IMR-90 (cell line): Measurements from ENCODE around the gene DDHD1. TPM values are rescaled to one million over a fixed set of nuclear protein-coding genes. Genes with fewer than 3 reads are reported as not detected.

ENCODE experiments used
- ATAC-seq: fragments of 200-7000 bp; cut with Tn5 transposase; 2 replicates; pipeline ENCODE4 v1.9.1; 2020; ENCODE audit warnings: low read depth, mild to moderate bottlenecking, moderate library complexity
- BruUV-seq: library from RNA; stranded (reverse); fragments of 400-500 nt; replicated peaks from 2 replicates; lab custom pipeline; 2021; lab: Mats Ljungman, UMichigan
- CTCF ChIA-PET: fragments of 300-600 bp; formaldehyde crosslinking; extraction: SDS; loops from one replicate; lab custom pipeline; 2021; ENCODE audit warnings: antibody characterized with exemption; lab: Yijun Ruan, JAX
- POLR2A ChIA-PET: fragments of 300-600 bp; sonication (Branson Sonifier 250); formaldehyde crosslinking; loops from one replicate; lab custom pipeline; 2022; ENCODE audit warnings: antibody characterized with exemption; ENCODE audit not compliant: unreplicated experiment; lab: Charles Lee
- DNase-seq: peaks from one replicate; pipeline ENCODE4 v3.0.0; 2013
- H2AFZ ChIP-seq: replicated peaks from 2 replicates; pipeline ENCODE3; 2013; ENCODE audit warnings: low read length, mild to moderate bottlenecking; ENCODE audit not compliant: poor library complexity
- H2AK5ac ChIP-seq: 2 replicates; pipeline ENCODE4 v1.6.1; 2013; ENCODE audit warnings: low read depth, low read length, inconsistent platforms
- H2AK9ac ChIP-seq: replicated peaks from 2 replicates; pipeline ENCODE3; 2013; ENCODE audit warnings: mild to moderate bottlenecking, low read depth, low read length, moderate library complexity; ENCODE audit not compliant: poor library complexity
- H2BK120ac ChIP-seq: 2 replicates; pipeline ENCODE4 v1.6.1; 2013; ENCODE audit warnings: low read depth, low read length, inconsistent platforms
- H2BK15ac ChIP-seq: 3 replicates; pipeline ENCODE4 v1.6.1; 2013; ENCODE audit warnings: low read depth, low read length, inconsistent platforms
- H2BK20ac ChIP-seq: 2 replicates; pipeline ENCODE4 v1.6.1; 2013; ENCODE audit warnings: low read depth, mild to moderate bottlenecking, inconsistent platforms, low read length, moderate library complexity
- H2BK5ac ChIP-seq: 2 replicates; pipeline ENCODE4 v1.6.1; 2013; ENCODE audit warnings: mild to moderate bottlenecking, low read depth, low read length, inconsistent platforms; ENCODE audit not compliant: poor library complexity, severe bottlenecking
- H3K14ac ChIP-seq: replicated peaks from 2 replicates; pipeline ENCODE4 v1.6.1; 2013; ENCODE audit warnings: low read depth, low read length, inconsistent platforms
- H3K18ac ChIP-seq: 2 replicates; pipeline ENCODE4 v1.6.1; 2013; ENCODE audit warnings: low read depth, low read length, control low read depth
- H3K23ac ChIP-seq: 2 replicates; pipeline ENCODE4 v1.6.1; 2013; ENCODE audit warnings: low read depth, low read length, inconsistent platforms
- H3K27ac ChIP-seq: 2 replicates; pipeline ENCODE4 v1.5.1; 2013; ENCODE audit warnings: mild to moderate bottlenecking, control low read depth, low read length; ENCODE audit not compliant: insufficient read depth
- H3K27me3 ChIP-seq: 2 replicates; pipeline ENCODE4 v1.6.1; 2013; ENCODE audit warnings: low read length; ENCODE audit not compliant: control insufficient read depth, insufficient read depth
- H3K36me3 ChIP-seq: 2 replicates; pipeline ENCODE4 v1.6.1; 2013; ENCODE audit warnings: low read length, mixed read lengths; ENCODE audit not compliant: control insufficient read depth, insufficient read depth
- H3K4ac ChIP-seq: 2 replicates; pipeline ENCODE4 v1.6.1; 2013; ENCODE audit warnings: low read depth, low read length, inconsistent platforms
- H3K4me1 ChIP-seq: 2 replicates; pipeline ENCODE4 v1.6.1; 2013; ENCODE audit warnings: low read length, mixed read lengths; ENCODE audit not compliant: control insufficient read depth, insufficient read depth
- H3K4me2 ChIP-seq: 2 replicates; pipeline ENCODE4 v1.6.1; 2013; ENCODE audit warnings: low read depth, mild to moderate bottlenecking, control low read depth, low read length, moderate library complexity
- H3K4me3 ChIP-seq: 2 replicates; pipeline ENCODE4 v1.5.1; 2013; ENCODE audit warnings: low read depth, mild to moderate bottlenecking, control low read depth, low read length, moderate library complexity; ENCODE audit not compliant: insufficient read depth
- H3K56ac ChIP-seq: 2 replicates; pipeline ENCODE4 v1.6.1; 2013; ENCODE audit warnings: low read length, inconsistent platforms; ENCODE audit not compliant: insufficient read depth; ENCODE audit errors: extremely low read depth
- H3K79me1 ChIP-seq, 2 experiments: 2 replicates each; pipeline ENCODE4 v1.6.1; 2013; ENCODE audit warnings: low read length in 2 of 2, inconsistent platforms in 1 of 2, low read depth in 1 of 2
- H3K9ac ChIP-seq: 2 replicates; pipeline ENCODE4 v1.6.1; 2013; ENCODE audit warnings: low read depth, low read length, control low read depth
- H3K9me1 ChIP-seq: 2 replicates; pipeline ENCODE4 v1.6.1; 2013; ENCODE audit warnings: low read length, inconsistent platforms; ENCODE audit not compliant: insufficient read depth
- H3K9me3 ChIP-seq: 2 replicates; pipeline ENCODE4 v1.6.1; 2013; ENCODE audit warnings: low read length; ENCODE audit not compliant: control insufficient read depth, insufficient read depth
- H4K20me1 ChIP-seq: 2 replicates; pipeline ENCODE4 v1.6.1; 2013; ENCODE audit warnings: low read length, inconsistent platforms; ENCODE audit not compliant: insufficient read depth
- H4K5ac ChIP-seq: 2 replicates; pipeline ENCODE4 v1.6.1; 2013; ENCODE audit warnings: mild to moderate bottlenecking, low read depth, low read length, control low read depth
- H4K8ac ChIP-seq, 2 experiments: 2 replicates each; pipeline ENCODE4 v1.6.1; 2013; ENCODE audit warnings: low read depth in 2 of 2, low read length in 2 of 2, control low read depth in 1 of 2, inconsistent platforms in 1 of 2
- H4K91ac ChIP-seq: 2 replicates; pipeline ENCODE4 v1.6.1; 2013; ENCODE audit warnings: low read depth, low read length, inconsistent platforms; ENCODE audit not compliant: insufficient read depth
- BHLHE40 ChIP-seq: fragments of 150-350 bp; IDR thresholded peaks from 2 replicates; pipeline ENCODE4 v1.6.1; 2016; ENCODE audit warnings: mild to moderate bottlenecking, low read depth, low read length
- CEBPB ChIP-seq: IDR thresholded peaks from 2 replicates; pipeline ENCODE4 v1.6.1; 2012; ENCODE audit warnings: low read depth, low read length, improper control_type of control experiment
- CHD1 ChIP-seq: IDR thresholded peaks from 2 replicates; pipeline ENCODE4 v1.6.1; 2012; ENCODE audit warnings: low read depth, low read length, improper control_type of control experiment
- CTCF ChIP-seq: conservative IDR thresholded peaks from 2 replicates; pipeline ENCODE4 v1.5.1; 2012; ENCODE audit warnings: mild to moderate bottlenecking, low read depth, low read length, improper control_type of control experiment
- ELK1 ChIP-seq: fragments of 150-350 bp; IDR thresholded peaks from 2 replicates; pipeline ENCODE4 v1.6.1; 2016; ENCODE audit warnings: low read depth, mild to moderate bottlenecking, low read length, moderate library complexity, borderline replicate concordance
- FOS ChIP-seq: fragments of 150-350 bp; IDR thresholded peaks from 2 replicates; pipeline ENCODE4 v1.6.1; 2016; ENCODE audit warnings: low read depth, low read length
- MAFK ChIP-seq: IDR thresholded peaks from 2 replicates; pipeline ENCODE4 v1.6.1; 2012; ENCODE audit warnings: low read depth, low read length, improper control_type of control experiment
- MAZ ChIP-seq: IDR thresholded peaks from 2 replicates; pipeline ENCODE4 v1.6.1; 2012; ENCODE audit warnings: low read depth, mild to moderate bottlenecking, low read length, improper control_type of control experiment, moderate library complexity, borderline replicate concordance
- MXI1 ChIP-seq: IDR thresholded peaks from 2 replicates; pipeline ENCODE4 v1.6.1; 2012; ENCODE audit warnings: low read depth, mild to moderate bottlenecking, low read length, moderate library complexity, borderline replicate concordance
- POLR2A ChIP-seq: IDR thresholded peaks from 2 replicates; pipeline ENCODE4 v1.6.1; 2012; ENCODE audit warnings: mild to moderate bottlenecking, low read depth, low read length
- RAD21 ChIP-seq: IDR thresholded peaks from 2 replicates; pipeline ENCODE4 v1.6.1; 2012; ENCODE audit warnings: low read length, improper control_type of control experiment
- RCOR1 ChIP-seq: IDR thresholded peaks from 2 replicates; pipeline ENCODE4 v1.6.1; 2012; ENCODE audit warnings: mild to moderate bottlenecking, low read length, improper control_type of control experiment; ENCODE audit not compliant: insufficient replicate concordance
- RFX5 ChIP-seq: IDR thresholded peaks from 2 replicates; pipeline ENCODE4 v1.8.0; 2012; ENCODE audit warnings: low read depth, mild to moderate bottlenecking, low read length, moderate library complexity
- SMC3 ChIP-seq: fragments of 150-350 bp; IDR thresholded peaks from 2 replicates; pipeline ENCODE4 v1.6.1; 2016; ENCODE audit warnings: low read depth, mild to moderate bottlenecking, antibody characterized with exemption, low read length, moderate library complexity
- USF2 ChIP-seq: fragments of 150-350 bp; IDR thresholded peaks from 2 replicates; pipeline ENCODE4 v1.6.1; 2017; ENCODE audit warnings: mild to moderate bottlenecking, antibody characterized with exemption, low read length, low read depth
- WGBS, 2 experiments: methylation state at CpG; one replicate each; pipeline versions ENCODE4 v1.1.5 to v1.1.7; 2013; ENCODE audit warnings: missing lambda C conversion rate in 2 of 2; ENCODE audit not compliant: insufficient read length in 1 of 2; ENCODE audit errors: extremely low coverage in 2 of 2; 5-methylcytosine and 5-hydroxymethylcytosine counted together
- dilution Hi-C: fragments of 300-500 bp; cut with HindIII; formaldehyde crosslinking; loops from one replicate; pipeline ENCODE4 v1.14.3; 2018; ENCODE audit warnings: low sequenced_read_pairs; ENCODE audit not compliant: unreplicated experiment
- in situ Hi-C: fragments of 300-500 bp; cut with MboI; formaldehyde crosslinking; loops from 3 replicates; pipeline ENCODE4 v1.14.3; 2019; ENCODE audit warnings: low sequenced_read_pairs, inconsistent platforms, mixed read lengths
- intact Hi-C: fragments of 100-400 bp; cut with micrococcal nuclease; formaldehyde crosslinking; loops from 2 replicates; pipeline ENCODE4 v1.10.0; 2022
- polyA plus RNA-seq, 3 experiments: library from polyadenylated mRNA; depleted of rRNA; stranded (reverse); fragments of >200 nt; gene quantifications; 2 replicates each; pipeline ENCODE4 v1.2.3, GENCODE V29; 2012; ENCODE audit warnings: low replicate concordance in 1 of 3
- total RNA-seq: library from RNA; depleted of rRNA; stranded (reverse); fragments of >200 nt; gene quantifications from 2 replicates; pipeline ENCODE4 v1.2.3, GENCODE V29; 2012

DDHD1 gene
- total and polyA plus RNA-seq, 2 of the 4 experiments (the other 2 are of a cell fraction): 4.5 to 9.0 TPM

GRCh38 chr14:53149668-53150316 is 3.3 kb downstream of the DDHD1 start:
- 100% methylated on average over 3 of the region's 4 CpGs; no CpG with 5 or more reads in 1 of the 2 experiments for WGBS, 2 experiments
- ChIA-PET CTCF (interaction anchor here (0.9 kb wide), 1 partner anchor 74 kb away, joined by 3 read pairs; no protein-coding TSS in a partner anchor), POLR2A (no interaction called here)
- no peak for ATAC-seq
- no peaks in the 10 kb centered on the region for H3K36me3 ChIP-seq
- H3K18ac ChIP-seq: no peak overlapping the region
- H4K8ac ChIP-seq: no peak overlapping the region
- no peak overlapping the region for H4K91ac ChIP-seq
- H4K5ac ChIP-seq: no peak overlapping the region
- H3K14ac ChIP-seq: peak overlapping the region; percentile 65; the same call in 1 of the 2 replicates
- intact Hi-C loops: loop anchor here (5.0 to 10.0 kb wide), 3 partner anchors 158 to 405 kb away; partner anchors contain the start of gene FERMT2
- no peak overlapping the region; the same call in 1 of the 2 replicates for H3K4ac ChIP-seq
- no peak overlapping the region for H2BK5ac ChIP-seq
- H3K9me1 ChIP-seq: peaks cover 10% of the 10 kb centered on the region
- H2AK9ac ChIP-seq: no peak overlapping the region
- H2BK120ac ChIP-seq: no peak overlapping the region
- in situ Hi-C loops: no loop called here
- dilution Hi-C loops: no loop called here
- peak overlapping the region; percentile 7; the same call in 1 of the 2 replicates for H3K4me2 ChIP-seq
- no peaks in the 10 kb centered on the region for H3K9me3 ChIP-seq
- H3K79me1 ChIP-seq: peaks cover 24 to 45% of the 10 kb centered on the region in 2 experiments
- H3K23ac ChIP-seq: peak overlapping the region; percentile 94
- 0 out of 2 replicates have a peak overlapping the region, but pooled peaks have one; percentile 35 for H2AK5ac ChIP-seq
- H3K4me3 ChIP-seq: no peak overlapping the region
- no peak overlapping the region for H3K9ac ChIP-seq
- no TSS peak for BruUV-seq
- H3K56ac ChIP-seq: no peak overlapping the region
- DNase-seq: no peak
- peaks cover 6% of the 10 kb centered on the region; the same call in 1 of the 2 replicates for H4K20me1 ChIP-seq
- no peaks in the 10 kb centered on the region for H3K27me3 ChIP-seq
- no peak overlapping the region for H2BK20ac ChIP-seq
- no peak overlapping the region for H3K27ac ChIP-seq
- H3K4me1 ChIP-seq: peaks cover 5% of the 10 kb centered on the region; the same call in 1 of the 2 replicates
- H2BK15ac ChIP-seq: no peak overlapping the region
- H2AFZ ChIP-seq: no peak overlapping the region
- TF ChIP-seq FOS (no peak), MAZ (no peak), MAFK (no peak), RFX5 (no peak), POLR2A (no peak), MXI1 (no peak), USF2 (no peak), RAD21 (no peak), CTCF (no peak), ELK1 (no peak), RCOR1 (no peak), SMC3 (no peak), BHLHE40 (no peak), CHD1 (no peak), CEBPB (no peak)
